ENCODE measurements around the gene RNF213.

Gene RNF213

DNA sequence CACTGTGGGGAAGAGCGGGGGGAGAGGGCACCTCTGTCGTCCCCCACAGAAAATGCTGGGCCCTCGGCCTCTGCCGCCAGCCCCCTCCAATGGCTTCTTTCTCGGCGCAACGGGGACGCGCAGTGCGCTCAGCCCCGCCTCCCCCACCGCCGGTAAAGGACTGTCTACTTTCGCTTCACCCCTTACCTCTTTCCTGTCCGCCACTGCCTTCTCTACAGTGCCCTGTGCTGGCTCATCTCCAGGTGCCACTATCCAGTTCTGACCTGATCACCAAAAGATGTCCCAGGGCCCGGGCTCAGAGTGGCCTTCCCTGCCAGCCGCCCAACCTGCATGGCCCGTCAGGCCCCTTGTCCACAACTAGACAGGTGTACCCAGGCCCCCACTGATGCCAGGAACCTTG is 161.6 kb downstream of the RNF213 start:
- ChIA-PET CTCF (no interaction called here), POLR2A (ENCODE audit: low non-redundant PET) (no interaction called here)
- TF ChIP-seq, protein P1, sequence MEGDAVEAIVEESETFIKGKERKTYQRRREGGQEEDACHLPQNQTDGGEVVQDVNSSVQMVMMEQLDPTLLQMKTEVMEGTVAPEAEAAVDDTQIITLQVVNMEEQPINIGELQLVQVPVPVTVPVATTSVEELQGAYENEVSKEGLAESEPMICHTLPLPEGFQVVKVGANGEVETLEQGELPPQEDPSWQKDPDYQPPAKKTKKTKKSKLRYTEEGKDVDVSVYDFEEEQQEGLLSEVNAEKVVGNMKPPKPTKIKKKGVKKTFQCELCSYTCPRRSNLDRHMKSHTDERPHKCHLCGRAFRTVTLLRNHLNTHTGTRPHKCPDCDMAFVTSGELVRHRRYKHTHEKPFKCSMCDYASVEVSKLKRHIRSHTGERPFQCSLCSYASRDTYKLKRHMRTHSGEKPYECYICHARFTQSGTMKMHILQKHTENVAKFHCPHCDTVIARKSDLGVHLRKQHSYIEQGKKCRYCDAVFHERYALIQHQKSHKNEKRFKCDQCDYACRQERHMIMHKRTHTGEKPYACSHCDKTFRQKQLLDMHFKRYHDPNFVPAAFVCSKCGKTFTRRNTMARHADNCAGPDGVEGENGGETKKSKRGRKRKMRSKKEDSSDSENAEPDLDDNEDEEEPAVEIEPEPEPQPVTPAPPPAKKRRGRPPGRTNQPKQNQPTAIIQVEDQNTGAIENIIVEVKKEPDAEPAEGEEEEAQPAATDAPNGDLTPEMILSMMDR (conservative IDR thresholded peaks at IDR 0.05; ENCODE audit: low read depth): no peak
- DNase-seq (ENCODE audit: low spot score): no peak
- no peak overlapping the region for H3K27ac ChIP-seq

DNA sequence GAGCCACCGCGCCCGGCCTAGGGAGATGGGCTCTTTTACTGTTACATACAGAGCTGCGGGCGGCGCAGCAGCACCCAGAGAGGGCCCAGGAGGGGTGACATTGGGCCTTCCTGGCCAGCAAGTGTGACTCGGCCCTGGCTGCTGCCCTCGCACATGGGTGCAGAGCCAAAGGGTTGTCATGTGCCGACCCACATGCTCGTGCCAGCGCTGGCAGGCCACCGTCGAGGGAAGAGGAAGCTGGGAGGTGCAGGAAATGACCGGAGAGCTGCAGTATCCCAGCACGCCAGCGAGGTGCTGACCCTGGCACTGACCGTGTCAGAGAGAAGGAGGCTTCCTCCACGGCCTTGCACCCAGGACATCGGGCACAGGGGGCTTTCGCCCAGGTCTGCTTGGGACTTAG is 162.3 kb downstream of the RNF213 start:
- TF ChIP-seq, protein P1 (conservative IDR thresholded peaks at IDR 0.05; ENCODE audit: low read depth): no peak
- no peak for DNase-seq (ENCODE audit: low spot score)
- ChIA-PET CTCF (no interaction called here), POLR2A (ENCODE audit: low non-redundant PET) (no interaction called here)
- H3K27ac ChIP-seq: no peak overlapping the region

DNA sequence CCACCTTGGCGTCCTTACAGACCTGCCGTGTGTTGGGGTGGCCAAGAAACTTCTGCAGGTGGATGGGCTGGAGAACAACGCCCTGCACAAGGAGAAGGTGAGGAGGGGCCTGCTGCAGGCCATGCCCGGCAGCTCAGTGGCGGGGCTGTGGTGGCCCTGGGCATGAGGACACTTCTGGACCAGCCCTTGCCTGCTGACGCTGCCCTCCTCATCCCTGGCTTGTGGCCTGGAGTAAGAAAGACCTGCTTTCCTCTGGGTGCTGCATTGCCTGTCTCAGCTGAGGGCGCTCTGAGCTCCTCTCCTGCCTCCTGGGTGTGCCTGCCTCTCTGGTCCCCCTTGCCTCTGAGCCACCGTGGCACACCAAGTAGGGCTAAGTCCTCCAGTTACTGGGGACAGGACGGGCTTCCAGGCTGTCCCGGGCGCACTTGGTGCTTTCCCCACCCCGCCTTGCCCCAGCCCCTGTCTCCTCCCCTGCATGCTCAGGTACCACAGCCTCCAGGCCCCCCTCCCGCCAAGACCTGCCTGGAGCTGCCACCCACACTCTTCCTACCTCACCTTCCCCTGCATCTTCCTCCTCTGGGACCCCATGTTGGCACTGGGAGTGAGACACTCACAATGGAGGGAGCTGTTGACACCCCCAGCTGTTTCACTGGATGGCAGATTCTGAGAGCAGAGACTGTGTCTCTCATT is 163.0 kb downstream of the RNF213 start:
- POLR2A ChIA-PET (ENCODE audit: low non-redundant PET): no interaction called here

DNA sequence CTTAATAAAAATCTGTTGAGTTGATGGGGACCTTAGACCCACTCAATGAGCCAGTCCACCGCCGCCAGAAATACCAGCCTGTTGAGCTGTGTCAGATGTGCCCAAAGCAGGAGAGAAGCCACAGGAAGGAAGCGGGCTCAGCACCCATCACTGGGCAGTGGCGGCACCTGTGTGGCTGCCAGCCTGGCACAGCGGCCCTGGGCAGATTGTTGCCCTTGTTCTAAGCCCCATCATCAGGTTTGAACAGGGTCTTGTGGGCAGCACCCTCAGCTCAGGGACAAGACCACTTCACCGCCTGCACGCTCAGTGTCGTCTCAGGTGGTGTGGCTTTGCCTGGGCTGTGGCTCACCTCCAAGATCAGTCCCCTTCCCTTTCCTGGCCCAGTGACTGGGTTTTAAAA is 163.6 kb downstream of the RNF213 start:
- TF ChIP-seq, protein P1 (conservative IDR thresholded peaks at IDR 0.05; ENCODE audit: low read depth): no peak
- POLR2A ChIA-PET (ENCODE audit: low non-redundant PET): no interaction called here
- DNase-seq (ENCODE audit: low spot score): no peak
- H3K27ac ChIP-seq: no peak overlapping the region
- CTCF ChIA-PET: interaction anchor here (0.5 kb wide), 1 partner anchor 418 kb away, joined by 6 read pairs; no protein-coding TSS in a partner anchor

More for the DNA sequence above, 163.0 kb downstream of the RNF213 start:
- H3K27ac ChIP-seq: no peak overlapping the region
- TF ChIP-seq, protein P1 (conservative IDR thresholded peaks at IDR 0.05; ENCODE audit: low read depth): no peak
- no peak for DNase-seq (ENCODE audit: low spot score)
- CTCF ChIA-PET: interaction anchor here (0.5 kb wide), 1 partner anchor 417 kb away, joined by 6 read pairs; no protein-coding TSS in a partner anchor

DNA sequence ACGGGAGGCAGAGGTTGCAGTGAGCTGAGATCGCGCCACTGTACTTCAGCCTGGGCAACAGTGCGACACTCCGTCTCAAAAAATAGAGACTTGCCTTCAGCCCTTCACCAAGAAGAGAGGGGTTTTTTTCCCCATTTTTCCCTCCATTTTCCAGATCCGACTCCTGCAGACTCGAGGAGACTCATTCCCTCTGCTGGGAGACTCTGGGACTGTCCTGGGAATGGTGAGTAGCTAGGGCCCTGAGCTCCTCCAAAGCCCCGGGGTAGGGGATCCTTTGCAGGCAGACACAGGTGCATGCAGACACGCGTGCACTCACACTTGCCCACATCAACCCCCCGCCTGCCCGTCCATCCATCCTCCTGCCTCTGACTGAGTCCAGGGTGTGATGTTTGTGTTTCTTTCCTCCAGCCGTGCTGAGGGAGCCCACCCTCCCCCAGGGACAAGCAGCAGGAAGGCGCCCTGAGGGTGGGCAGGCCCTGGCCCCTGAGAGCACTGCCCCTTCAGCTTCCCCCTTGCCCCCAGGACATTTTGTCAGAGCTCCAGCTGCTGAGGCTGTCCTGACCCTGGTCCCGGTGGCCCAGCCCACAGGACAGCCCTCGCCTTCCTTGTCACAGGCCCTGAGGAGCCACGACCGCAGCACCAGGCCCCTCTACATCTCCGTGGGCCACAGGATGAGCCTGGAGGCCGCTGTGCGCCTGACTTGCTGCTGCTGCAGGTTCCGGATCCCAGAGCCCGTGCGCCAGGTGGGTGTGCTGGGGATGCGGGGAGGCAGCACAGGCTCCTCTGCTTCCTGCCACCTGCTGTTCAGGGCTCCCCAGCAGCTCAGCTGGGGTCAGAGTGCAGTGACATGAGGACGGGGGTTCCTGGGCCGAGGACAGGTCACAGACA is 164.5 kb downstream of the RNF213 start:
- TF ChIP-seq, protein P1 (conservative IDR thresholded peaks at IDR 0.05; ENCODE audit: low read depth): no peak
- H3K27ac ChIP-seq: no peak overlapping the region
- no peak for DNase-seq (ENCODE audit: low spot score)
- POLR2A ChIA-PET (ENCODE audit: low non-redundant PET): interaction anchor here (0.6 kb wide), 1 partner anchor 416 kb away, joined by 4 read pairs; no protein-coding TSS in a partner anchor
- CTCF ChIA-PET: interaction anchor here (1.1 kb wide), 1 partner anchor 53 kb away, joined by 3 read pairs; no protein-coding TSS in a partner anchor

DNA sequence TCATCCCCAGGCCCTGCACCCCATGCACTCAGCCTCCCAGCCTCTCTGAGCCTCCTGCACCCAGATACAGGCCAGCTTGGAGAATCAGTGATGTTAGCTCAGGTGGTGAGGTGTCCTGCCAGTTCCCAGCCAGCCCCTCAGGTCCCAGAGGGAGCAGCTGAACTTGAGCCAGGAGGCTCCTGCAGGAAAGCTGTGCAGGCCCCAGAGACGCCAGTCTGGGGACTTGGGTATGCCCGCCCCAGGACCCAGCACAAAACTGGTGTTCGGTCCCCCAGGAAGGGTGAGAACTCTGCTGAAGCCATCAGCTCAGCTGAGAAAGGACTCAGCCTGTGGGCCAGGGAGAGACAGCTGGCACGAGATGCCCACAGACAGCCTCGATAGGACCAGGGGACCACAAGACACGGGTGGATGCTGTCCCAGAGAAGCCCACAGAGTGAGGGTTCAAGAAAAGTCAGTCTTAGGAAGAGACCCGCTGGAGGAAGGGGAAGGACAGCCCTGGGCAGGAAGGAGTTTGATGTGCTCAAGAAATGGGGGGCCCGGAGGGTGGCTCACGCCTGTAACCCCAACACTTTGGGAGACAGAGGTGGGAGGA is 165.3 kb downstream of the RNF213 start:
- no peak for DNase-seq (ENCODE audit: low spot score)
- no peak overlapping the region for H3K27ac ChIP-seq
- ChIA-PET CTCF (interaction anchor here (1.1 kb wide), 1 partner anchor 52 kb away, joined by 3 read pairs; no protein-coding TSS in a partner anchor), POLR2A (ENCODE audit: low non-redundant PET) (no interaction called here)
- TF ChIP-seq, protein P1 (conservative IDR thresholded peaks at IDR 0.05; ENCODE audit: low read depth): no peak
